ENCODE data around the gene CD55.

DNA sequence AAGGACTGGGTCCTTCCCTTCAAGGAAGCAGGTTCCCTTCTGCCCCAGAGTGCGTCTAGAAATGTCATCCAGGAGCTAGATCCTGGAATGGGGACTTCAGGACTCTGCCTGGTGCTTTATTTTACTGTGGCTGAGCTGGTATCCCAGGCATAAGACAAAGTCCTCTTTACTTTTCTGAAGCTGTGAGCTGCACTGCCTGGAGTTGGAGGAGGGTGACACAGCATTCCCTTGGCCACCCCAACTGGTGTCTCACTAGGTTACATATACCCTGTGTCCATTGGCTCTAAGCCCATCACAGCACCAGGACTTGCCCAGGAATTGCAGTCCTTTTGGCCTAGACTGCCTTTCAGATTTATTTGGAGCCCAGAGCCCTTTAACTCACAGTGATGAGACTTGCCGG is 41.8 kb upstream of the CD55 start:
- no peak for TF ChIP-seq CTCF (IDR thresholded peaks at IDR 0.05; ENCODE audit: low read depth, low read length, poor library complexity, severe bottlenecking)
- TF ChIP-seq EZH2phosphoT487 (IDR thresholded peaks at IDR 0.05; ENCODE audit: borderline replicate concordance, low read length) = no peak
